H1 (cell line): ENCODE measurements around the gene TNS4. TPM values are rescaled to one million over a fixed set of nuclear protein-coding genes. Genes with fewer than 3 reads are reported as not detected.

Source experiments
- CTCF ChIA-PET: fragments of 300-600 bp; sonication (Branson Sonifier 250); formaldehyde crosslinking; loops from one replicate; lab custom pipeline; 2021; ENCODE audit not compliant: partially characterized antibody; lab: Charles Lee
- POLR2A ChIA-PET: fragments of 300-600 bp; sonication (Branson Sonifier 250); formaldehyde crosslinking; loops from one replicate; lab custom pipeline; 2021; ENCODE audit warnings: inconsistent platforms; ENCODE audit not compliant: partially characterized antibody; lab: Charles Lee
- DNase-seq, 2 experiments: peaks; one replicate each; pipeline versions ENCODE4 v3.0.0 to v3.0.0-alpha.2; 2010 to 2022; ENCODE audit warnings: low spot score in 2 of 2, low read depth in 1 of 2, mixed read lengths in 1 of 2
- FAIRE-seq: peaks from 2 replicates; lab custom pipeline; 2011; peaks lifted over from hg19 to GRCh38; lab: Jason Lieb, UNC
- H2AFZ ChIP-seq: 2 replicates; pipeline ENCODE4 v1.8.1; 2012; ENCODE audit warnings: low read length, inconsistent platforms
- H2AK5ac ChIP-seq: 2 replicates; pipeline ENCODE4 v1.6.1; 2013; ENCODE audit warnings: low read depth, low read length
- H2BK120ac ChIP-seq: replicated peaks from 2 replicates; pipeline ENCODE3; 2013; ENCODE audit warnings: low read depth, low read length, inconsistent platforms
- H2BK12ac ChIP-seq: 2 replicates; pipeline ENCODE4 v1.6.1; 2013; ENCODE audit warnings: low read depth, low read length
- H2BK15ac ChIP-seq: 2 replicates; pipeline ENCODE4 v1.6.1; 2013; ENCODE audit warnings: low read length
- H2BK20ac ChIP-seq: 2 replicates; pipeline ENCODE4 v1.6.1; 2013; ENCODE audit warnings: low read length
- H2BK5ac ChIP-seq: 2 replicates; pipeline ENCODE4 v1.6.1; 2013; ENCODE audit warnings: low read depth, low read length
- H3K14ac ChIP-seq: 2 replicates; pipeline ENCODE4 v1.6.1; 2013; ENCODE audit warnings: inconsistent platforms; ENCODE audit not compliant: insufficient read length
- H3K18ac ChIP-seq: 2 replicates; pipeline ENCODE4 v1.6.1; 2013; ENCODE audit warnings: low read length; ENCODE audit errors: extremely low read depth
- H3K23ac ChIP-seq: 2 replicates; pipeline ENCODE4 v1.6.1; 2013; ENCODE audit warnings: inconsistent platforms; ENCODE audit not compliant: insufficient read length
- H3K23me2 ChIP-seq: 2 replicates; pipeline ENCODE4 v1.6.1; 2013; ENCODE audit warnings: low read depth, low read length
- H3K27ac ChIP-seq: 2 replicates; pipeline ENCODE4 v1.6.1; 2011; ENCODE audit warnings: low read depth, low read length, inconsistent platforms
- H3K27me3 ChIP-seq, 4 experiments: replicated peaks in 1 of 4; 1 replicate in 1 of 4; 2 replicates in 3 of 4; pipeline versions ENCODE4 v1.6.1 to v1.8.1; 2011 to 2013; ENCODE audit warnings: low read length in 3 of 4, mild to moderate bottlenecking in 3 of 4, inconsistent platforms in 2 of 4, mixed read lengths in 2 of 4, moderate library complexity in 1 of 4; ENCODE audit not compliant: control insufficient read depth in 3 of 4, insufficient read depth in 3 of 4; ENCODE audit errors: extremely low read depth in 1 of 4
- H3K36me3 ChIP-seq, 4 experiments: 2 replicates each; pipeline versions ENCODE4 v1.6.1 to v1.8.1; 2011 to 2013; ENCODE audit warnings: mild to moderate bottlenecking in 4 of 4, low read length in 3 of 4, moderate library complexity in 2 of 4, control low read depth in 1 of 4, inconsistent platforms in 1 of 4; ENCODE audit not compliant: insufficient read depth in 4 of 4, control insufficient read depth in 2 of 4
- H3K4ac ChIP-seq: replicated peaks from 2 replicates; pipeline ENCODE3; 2013; ENCODE audit warnings: low read length, low read depth, mixed read lengths, inconsistent platforms; ENCODE audit not compliant: insufficient read length
- H3K4me1 ChIP-seq, 4 experiments: replicated peaks in 1 of 4; 1 replicate in 1 of 4; 2 replicates in 3 of 4; pipeline versions ENCODE4 v1.6.1 to v1.8.1; 2011 to 2013; ENCODE audit warnings: low read length in 3 of 4, inconsistent platforms in 2 of 4, mixed read lengths in 1 of 4; ENCODE audit not compliant: insufficient read depth in 4 of 4, control insufficient read depth in 3 of 4
- H3K4me2 ChIP-seq, 2 experiments: 2 replicates each; pipeline versions ENCODE4 v1.6.1 to v1.8.1; 2011 to 2013; ENCODE audit warnings: low read depth in 2 of 2, low read length in 2 of 2, control low read depth in 1 of 2, inconsistent platforms in 1 of 2, mild to moderate bottlenecking in 1 of 2; ENCODE audit not compliant: insufficient read depth in 1 of 2
- H3K4me3 ChIP-seq, 4 experiments: fragments of 200-600, 300-600 bp in 1 of 4; sonication (generic), shearing (Covaris generic), sonication (Bioruptor Twin) in 1 of 4; 2 replicates each; pipeline versions ENCODE4 v1.5.1 to v1.8.1; 2011 to 2016; ENCODE audit warnings: low read length in 4 of 4, low read depth in 3 of 4, control low read depth in 2 of 4, inconsistent platforms in 2 of 4, mild to moderate bottlenecking in 2 of 4, mixed read lengths in 1 of 4, moderate library complexity in 1 of 4; ENCODE audit not compliant: insufficient read depth in 2 of 4; ENCODE audit errors: extremely low read depth in 1 of 4
- H3K56ac ChIP-seq: replicated peaks from 2 replicates; pipeline ENCODE3; 2013; ENCODE audit warnings: low read depth, mild to moderate bottlenecking, mixed read lengths, low read length, inconsistent platforms; ENCODE audit not compliant: insufficient read length
- H3K79me1 ChIP-seq: 2 replicates; pipeline ENCODE4 v1.6.1; 2013; ENCODE audit warnings: low read depth, low read length, control low read depth
- H3K79me2 ChIP-seq, 2 experiments: 2 replicates each; pipeline versions ENCODE4 v1.6.1 to v1.8.1; 2012 to 2013; ENCODE audit warnings: low read length in 2 of 2, mild to moderate bottlenecking in 2 of 2, inconsistent platforms in 1 of 2; ENCODE audit not compliant: insufficient read depth in 2 of 2, control insufficient read depth in 1 of 2
- H3K9ac ChIP-seq, 4 experiments: replicated peaks in 1 of 4; 1 replicate in 1 of 4; 2 replicates in 3 of 4; pipeline versions ENCODE4 v1.6.1 to v1.8.1; 2011 to 2013; ENCODE audit warnings: low read depth in 3 of 4, low read length in 3 of 4, control low read depth in 2 of 4, mild to moderate bottlenecking in 2 of 4, moderate library complexity in 2 of 4, inconsistent platforms in 1 of 4; ENCODE audit errors: extremely low read depth in 1 of 4
- H3K9me3 ChIP-seq, 2 experiments: 2 replicates each; pipeline versions ENCODE4 v1.6.1 to v1.8.1; 2012 to 2013; ENCODE audit warnings: mild to moderate bottlenecking in 2 of 2, moderate library complexity in 2 of 2, control low read depth in 1 of 2, inconsistent platforms in 1 of 2, low read depth in 1 of 2, low read length in 1 of 2, mixed read lengths in 1 of 2; ENCODE audit not compliant: insufficient read depth in 2 of 2
- H4K20me1 ChIP-seq, 2 experiments: replicated peaks in 1 of 2; 2 replicates each; pipeline versions ENCODE3 to v1.8.1; 2011 to 2013; ENCODE audit warnings: inconsistent platforms in 2 of 2, low read length in 2 of 2, mild to moderate bottlenecking in 1 of 2; ENCODE audit not compliant: insufficient read depth in 2 of 2, control insufficient read depth in 1 of 2
- H4K5ac ChIP-seq: 2 replicates; pipeline ENCODE4 v1.6.1; 2013; ENCODE audit warnings: low read length, low read depth, mixed read lengths, inconsistent platforms; ENCODE audit not compliant: insufficient read length
- H4K8ac ChIP-seq: 2 replicates; pipeline ENCODE4 v1.8.0; 2013; ENCODE audit warnings: mild to moderate bottlenecking, moderate library complexity, low read length, inconsistent platforms; ENCODE audit not compliant: insufficient read depth; ENCODE audit errors: extremely low read depth
- H4K91ac ChIP-seq: replicated peaks from 2 replicates; pipeline ENCODE3; 2013; ENCODE audit warnings: low read length, mixed read lengths, inconsistent platforms; ENCODE audit not compliant: insufficient read length
- BRCA1 ChIP-seq: IDR thresholded peaks from 2 replicates; pipeline ENCODE4 v1.6.1; 2012; ENCODE audit warnings: low read depth, low read length, improper control_type of control experiment
- CHD1 ChIP-seq: IDR thresholded peaks from 2 replicates; pipeline ENCODE4 v1.6.1; 2012; ENCODE audit warnings: low read depth, low read length, improper control_type of control experiment
- CTBP2 ChIP-seq: IDR thresholded peaks from 2 replicates; pipeline ENCODE4 v1.7.0; 2011; ENCODE audit warnings: borderline replicate concordance, mild to moderate bottlenecking, moderate library complexity, mixed read lengths, low read length; ENCODE audit not compliant: insufficient read depth, insufficient read length
- EZH2 ChIP-seq: fragments of 200-600 bp; sonication (generic); IDR thresholded peaks from 2 replicates; pipeline ENCODE4 v1.7.1; 2012; ENCODE audit warnings: low read depth, mild to moderate bottlenecking, moderate library complexity, low read length, inconsistent platforms; ENCODE audit not compliant: severe bottlenecking
- GABPA ChIP-seq: IDR thresholded peaks from 2 replicates; pipeline ENCODE4 v1.6.1; 2011; ENCODE audit warnings: mild to moderate bottlenecking, low read length, moderate library complexity, borderline replicate concordance; ENCODE audit not compliant: insufficient read depth
- HDAC2 ChIP-seq, 2 experiments: fragments of 300-600 bp in 1 of 2; sonication (generic) in 1 of 2; IDR thresholded peaks; 2 replicates each; pipeline ENCODE4 v1.6.1; 2011 to 2012; ENCODE audit warnings: low read depth in 2 of 2, low read length in 2 of 2, mild to moderate bottlenecking in 2 of 2, moderate library complexity in 2 of 2, borderline replicate concordance in 1 of 2, inconsistent platforms in 1 of 2
- NANOG ChIP-seq: IDR thresholded peaks from 2 replicates; pipeline ENCODE4 v1.6.1; 2011; ENCODE audit warnings: low read length, low read depth, mild to moderate bottlenecking, inconsistent platforms; ENCODE audit not compliant: insufficient read depth, poor library complexity, severe bottlenecking
- NRF1 ChIP-seq: IDR thresholded peaks from 2 replicates; pipeline ENCODE4 v1.6.1; 2011; ENCODE audit warnings: mild to moderate bottlenecking, low read depth, low read length, improper control_type of control experiment
- POLR2A ChIP-seq, 2 experiments: IDR thresholded peaks; 1 replicate in 1 of 2; 2 replicates in 1 of 2; pipeline ENCODE4 v1.6.1; 2011; ENCODE audit warnings: low read depth in 2 of 2, low read length in 2 of 2, mild to moderate bottlenecking in 2 of 2; ENCODE audit errors: control extremely low read depth in 1 of 2
- RFX5 ChIP-seq: IDR thresholded peaks from 2 replicates; pipeline ENCODE4 v1.6.1; 2011; ENCODE audit warnings: low read depth, low read length, improper control_type of control experiment, borderline replicate concordance
- RXRA ChIP-seq: IDR thresholded peaks from 2 replicates; pipeline ENCODE4 v1.6.1; 2011; ENCODE audit warnings: low read depth, mild to moderate bottlenecking, low read length, moderate library complexity; ENCODE audit not compliant: insufficient read depth
- SRF ChIP-seq: IDR thresholded peaks from 2 replicates; pipeline ENCODE4 v1.6.1; 2011; ENCODE audit warnings: mild to moderate bottlenecking, low read depth, low read length, moderate library complexity
- WGBS, 2 experiments: shearing (Covaris generic) in 1 of 2; methylation state at CpG; one replicate each; pipeline versions ENCODE4 v1.1.6 to v1.1.7; 2013 to 2015; ENCODE audit warnings: low lambda C conversion rate in 2 of 2, mixed read lengths in 2 of 2, inconsistent platforms in 1 of 2, low coverage in 1 of 2, missing lambda C conversion rate in 1 of 2; ENCODE audit not compliant: insufficient replicate concordance in 2 of 2, insufficient coverage in 1 of 2, insufficient read length in 1 of 2; ENCODE audit errors: extremely low coverage in 1 of 2, missing lambda C conversion rate in 1 of 2; 5-methylcytosine and 5-hydroxymethylcytosine counted together
- polyA plus RNA-seq, 7 experiments: library from polyadenylated mRNA; depleted of rRNA in 3 of 7; stranded (reverse) in 5 of 7; unstranded in 2 of 7; fragments of >200 nt in 5 of 7; fragments of 200-250 nt in 2 of 7; gene quantifications; 1 replicate in 5 of 7; 2 replicates in 1 of 7; 4 replicates in 1 of 7; pipeline versions ENCODE4 v1.2.1 to v1.2.3, GENCODE V29; 2011 to 2013; ENCODE audit warnings: missing spikeins in 2 of 7, mixed read lengths in 2 of 7
- total RNA-seq: library from RNA; stranded (reverse); fragmentation: NEBNext Ultra II Directional; extraction: Animal tissue kit (Norgen Biotek cat#: 25700); gene quantifications from 2 replicates; pipeline ENCODE4 v1.2.1, GENCODE V29; 2021

The TNS4 gene
- total and polyA plus RNA-seq, 2 of the 8 experiments (the other 6 are each of a cell fraction or from before 2014, with no cell fraction given): 0.20 to 0.21 TPM

DNA sequence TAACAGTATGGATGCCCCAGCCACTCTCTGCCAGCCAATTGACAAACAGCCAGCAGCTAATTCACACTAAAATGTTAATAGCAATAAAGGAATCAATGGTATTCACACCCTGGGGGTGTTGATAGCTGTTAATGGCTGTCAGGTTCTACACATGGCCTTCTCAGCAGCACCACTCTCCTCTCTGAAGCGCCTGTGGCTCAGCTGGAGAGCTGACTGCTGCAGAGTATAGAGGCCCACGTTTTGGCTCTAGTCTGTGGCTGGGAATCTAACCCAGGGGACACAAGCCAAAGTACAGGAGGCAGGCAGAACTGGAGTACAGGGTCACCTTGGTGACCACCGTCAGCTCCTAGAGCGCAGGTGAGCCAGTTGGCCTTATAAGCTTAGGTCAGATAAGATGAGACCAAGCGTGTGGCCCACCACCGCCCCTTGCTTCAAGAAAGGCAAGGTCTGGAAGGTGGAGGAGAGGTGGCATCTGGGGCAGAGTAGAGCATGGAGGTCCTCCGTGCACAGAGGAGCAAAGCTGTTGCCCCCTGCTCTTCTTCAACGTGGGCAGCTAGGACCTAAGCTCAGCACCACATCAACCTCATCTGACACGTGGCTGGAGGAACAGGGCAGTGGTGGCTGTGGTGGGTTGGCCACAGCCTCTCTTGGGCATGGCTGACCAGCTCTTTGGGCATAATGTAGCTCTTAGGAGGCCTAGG lies 38.4 kb upstream of the TNS4 start:
- no peak for FAIRE-seq
- Histone ChIP-seq H3K4me3 (no peak overlapping the region), H3K79me1 (no peaks in the 10 kb centered on the region), H3K9ac (no peak overlapping the region), H4K5ac (no peak overlapping the region), H3K23ac (no peak overlapping the region), H3K56ac (no peak overlapping the region), H3K9me3 (no peaks in the 10 kb centered on the region), H3K36me3 (no peaks in the 10 kb centered on the region), H3K27ac (no peak overlapping the region), H3K79me2 (no peaks in the 10 kb centered on the region), H2AFZ (no peak overlapping the region), H2BK20ac (peak overlapping the region; percentile 80; the same call in 1 of the 2 replicates), H4K8ac (no peak overlapping the region), H3K4ac (no peak overlapping the region), H2AK5ac (no peak overlapping the region), H2BK120ac (no peak overlapping the region), H3K4me1 (peaks cover 2 to 9% (median 5%) of the 10 kb centered on the region in 4 experiments; a peak in 6 of 7 replicates), H3K14ac (no peak overlapping the region), H4K91ac (no peak overlapping the region), H3K4me2 (no peak overlapping the region), H3K18ac (no peak overlapping the region), H4K20me1 (peaks cover 0 to 1% of the 10 kb centered on the region in 2 experiments), H3K27me3 (no peaks in the 10 kb centered on the region; a peak in 1 of 7 replicates), H2BK15ac (peak overlapping the region; percentile 88; the same call in 1 of the 2 replicates), H2BK12ac (0 out of 2 replicates have a peak overlapping the region, but pooled peaks have one; percentile 28), H2BK5ac (no peak overlapping the region), H3K23me2 (no peaks in the 10 kb centered on the region)
- POLR2A ChIA-PET: interaction anchor here (0.5 to 1.6 kb wide), 4 partner anchors 13 to 217 kb away, joined by 3 read pairs; no protein-coding TSS in a partner anchor
- CTCF ChIA-PET: interaction anchor here (0.5 to 19.4 kb wide), 17 partner anchors 10 to 541 kb away, joined by 3 to 435 read pairs (median 4); partner anchors contain the start of gene IGFBP4
- no peak for DNase-seq
- WGBS, 2 experiments: 91% methylated on average over 9 of the region's 9 CpGs; no CpG with 5 or more reads in 1 of the 2 experiments
- TF ChIP-seq NANOG (no peak), GABPA (no peak), EZH2 (no peak), CTBP2 (no peak), RFX5 (no peak), NRF1 (no peak), CHD1 (no peak), BRCA1 (no peak), HDAC2 (IDR thresholded peaks at IDR 0.05; ENCODE audit: borderline replicate concordance in 1 of 2, low read depth in 2 of 2, low read length in 2 of 2) (no peak), RXRA (no peak), POLR2A (IDR thresholded peaks at IDR 0.05; ENCODE audit: control extremely low read depth in 1 of 2, low read depth in 2 of 2, low read length in 2 of 2) (no peak), SRF (no peak)
